Choroid plexus epithelial cell (primary cell): ENCODE results near the gene CCK.

Experiments
- DNase-seq: peaks from one replicate; pipeline ENCODE4 v3.0.0-alpha.2; 2010; ENCODE audit warnings: low read depth
- H3K4me3 ChIP-seq: 2 replicates; pipeline ENCODE4 v1.5.1; 2011; ENCODE audit warnings: low read depth, mild to moderate bottlenecking, control low read depth, low read length, moderate library complexity
- CTCF ChIP-seq: conservative IDR thresholded peaks from 2 replicates; pipeline ENCODE4 v1.5.1; 2011; ENCODE audit warnings: low read depth, mild to moderate bottlenecking, control low read depth, inconsistent platforms, low read length, moderate library complexity

The CCK gene

DNA sequence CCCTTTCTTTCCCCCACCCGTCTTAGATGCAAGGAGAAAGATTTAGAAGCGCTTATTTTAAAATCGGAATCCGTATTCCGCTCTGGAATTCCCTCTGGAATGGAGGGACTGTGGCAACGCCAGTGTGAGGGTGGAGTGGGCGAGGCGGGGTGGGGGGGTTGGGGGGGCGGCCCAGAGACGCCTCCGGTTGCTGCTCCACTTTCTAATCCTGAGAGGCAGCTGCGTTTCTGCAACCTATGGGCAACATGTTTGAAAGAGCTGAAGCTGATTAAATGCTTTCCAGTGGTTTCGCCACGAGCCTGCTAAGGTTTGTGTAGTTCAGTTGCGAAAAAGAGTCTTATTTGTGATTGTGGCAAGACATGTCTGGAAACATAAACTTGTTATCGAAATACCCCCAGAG lies at the start of gene CCK:
CCK (minus strand) TSS at position 101 of the 400 bp plus-strand sequence. CDS start 2,555 bp downstream, outside the sequence.
- TF ChIP-seq CTCF, result no peak
- DNase-seq, result no peak
- H3K4me3 ChIP-seq, result no peak within 1 kb of the TSS

DNA sequence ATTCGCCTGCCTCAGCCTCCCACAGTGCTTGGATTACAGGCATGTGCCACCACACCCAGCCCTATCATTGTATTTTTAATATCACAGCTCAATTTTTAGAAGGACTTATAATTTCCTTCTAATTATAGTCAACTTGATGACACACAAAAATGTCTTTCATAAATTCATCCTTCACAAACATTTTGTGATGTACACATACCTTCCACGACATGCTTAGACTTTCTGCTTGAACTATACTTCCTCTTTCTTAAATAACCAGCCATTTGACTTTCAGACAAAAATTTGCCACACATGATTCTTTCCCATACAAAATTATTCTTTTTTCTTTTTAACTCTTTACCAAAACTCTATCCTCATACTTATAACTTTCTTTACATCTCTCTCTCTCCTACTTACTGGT lies 48.4 kb upstream of the CCK start:
- no peak overlapping the region for H3K4me3 ChIP-seq
- TF ChIP-seq CTCF, result no peak
- DNase-seq, result no peak

- DNase-seq, result no peak
- TF ChIP-seq CTCF, result no peak
- no peak overlapping the region for H3K4me3 ChIP-seq
Observed at GRCh38 chr3:42308651-42309050, 42.7 kb upstream of the CCK start.

DNA sequence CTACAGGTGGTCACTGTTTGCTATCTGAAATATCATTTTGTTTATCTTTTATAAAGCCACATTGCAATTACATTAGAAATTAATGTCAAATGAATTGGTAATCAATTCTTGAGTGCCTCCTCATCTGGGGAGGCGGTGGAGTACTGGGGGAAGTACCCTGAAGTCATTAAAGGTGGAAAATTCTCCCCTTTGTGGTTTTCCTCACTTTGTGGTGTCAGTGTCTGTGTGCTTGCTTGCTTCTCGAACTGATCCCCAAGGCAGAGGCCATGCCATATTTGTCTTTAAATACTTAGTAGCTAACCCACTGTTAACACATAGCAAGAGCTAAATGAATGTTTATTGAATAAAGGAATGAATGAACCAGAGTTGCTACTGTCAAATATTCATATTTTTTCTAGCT lies 40.5 kb upstream of the CCK start:
- H3K4me3 ChIP-seq, result no peak overlapping the region
- no peak for TF ChIP-seq CTCF
- no peak for DNase-seq

DNA sequence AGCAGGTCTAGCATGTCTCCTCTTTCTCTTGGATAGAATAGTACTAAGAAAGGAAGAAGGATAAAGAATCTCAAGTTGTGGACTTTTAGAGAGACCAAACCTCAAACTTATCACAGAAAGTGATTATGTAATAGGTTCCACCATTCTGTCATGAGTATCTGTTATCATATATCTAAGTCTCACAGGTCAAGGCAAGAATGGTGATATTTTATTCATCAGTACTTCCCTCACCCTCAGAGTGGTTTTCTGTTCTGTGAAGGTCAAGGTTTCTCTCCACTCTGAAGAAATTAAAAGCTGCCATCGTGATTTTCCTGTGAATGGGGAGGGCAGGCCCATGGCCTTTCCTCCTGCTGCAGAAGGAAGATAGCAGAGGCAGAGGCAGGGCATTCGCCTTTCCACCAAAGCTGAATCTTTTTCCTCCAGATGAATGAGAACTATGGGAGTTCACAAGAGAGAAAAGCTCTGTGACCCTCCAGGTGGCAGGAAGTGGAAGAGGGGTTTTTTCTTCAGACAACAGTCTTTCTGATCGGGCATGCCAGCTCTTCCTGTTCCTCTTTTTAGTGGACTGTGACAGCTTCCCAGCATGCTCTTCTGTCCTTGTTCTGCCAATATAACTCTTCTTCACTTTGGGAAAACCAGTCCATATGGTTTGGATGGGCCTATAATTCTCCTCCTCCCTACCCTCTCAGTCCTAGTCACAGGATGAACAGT lies 37.1 kb upstream of the CCK start:
- no peak for DNase-seq
- TF ChIP-seq CTCF, result no peak
- no peak overlapping the region for H3K4me3 ChIP-seq

- TF ChIP-seq CTCF, result no peak
- H3K4me3 ChIP-seq, result no peak overlapping the region
- no peak for DNase-seq
Observed at GRCh38 chr3:42301446-42302175, 35.6 kb upstream of the CCK start.

GRCh38 chr3:42300778-42301177 lies 34.8 kb upstream of the CCK start:
- TF ChIP-seq CTCF, result no peak
- no peak overlapping the region for H3K4me3 ChIP-seq
- no peak for DNase-seq
